Right ventricle myocardium superior (tissue), 1 donor: Measurements from ENCODE around the gene HNRNPU. TPM values are rescaled to one million over a fixed set of nuclear protein-coding genes. Genes with fewer than 3 reads are reported as not detected.

Experiments
- ATAC-seq: fragments of 200-7000 bp; cut with Tn5 transposase; one replicate; pipeline ENCODE4 v1.9.1; 2020; ENCODE audit warnings: mild to moderate bottlenecking; ENCODE audit not compliant: poor library complexity
- DNase-seq: peaks from one replicate; pipeline ENCODE4 v3.0.0-alpha.2; 2020
- intact Hi-C: fragments of 100-400 bp; cut with DNase I; formaldehyde crosslinking; loops from one replicate; pipeline ENCODE4 v1.11.2; 2022
- total RNA-seq: library from RNA; stranded (reverse); fragmentation: NEBNext Ultra II Directional; extraction: Animal tissue kit (Norgen Biotek cat#: 25700); gene quantifications from one replicate; pipeline ENCODE4 v1.2.1, GENCODE V29; 2021
- donor health status: DM: no; HTN: yes; CAD: no; lungs with severe emphysema.

HNRNPU gene
- total RNA-seq, 1 donor from 2014 or later: 164 TPM

- peak; percentile 60 for DNase-seq
- intact Hi-C loops: loop anchor here (2.0 kb wide), 2 partner anchors 30 to 106 kb away; partner anchors contain the start of gene COX20
- ATAC-seq: no peak
Observed at GRCh38 chr1:244865028-244865371, 657 bp upstream of the HNRNPU start.

- peak; percentile 53 for ATAC-seq
- peak; percentile 59 for DNase-seq
- intact Hi-C loops: loop anchor here (2.0 kb wide), 2 partner anchors 29 to 107 kb away; partner anchors contain the start of gene COX20
Observed at GRCh38 chr1:244863491-244864252, 671 bp downstream of the HNRNPU start.

GRCh38 chr1:244862699-244863490 is 1.4 kb downstream of the HNRNPU start:
- intact Hi-C loops: no loop called here
- ATAC-seq: peak; percentile 81
- peak; percentile 98 for DNase-seq

- DNase-seq: no peak
- ATAC-seq: no peak
- intact Hi-C loops: no loop called here
Observed at GRCh38 chr1:244862354-244862698, 2.0 kb downstream of the HNRNPU start.

GRCh38 chr1:244861683-244862082 is 2.7 kb downstream of the HNRNPU start:
- ATAC-seq: no peak

GRCh38 chr1:244860914-244861610 is 3.3 kb downstream of the HNRNPU start:
- DNase-seq: no peak
- intact Hi-C loops: no loop called here
- no peak for ATAC-seq

More at GRCh38 chr1:244861683-244862082, 2.7 kb downstream of the HNRNPU start:
- DNase-seq: no peak
- intact Hi-C loops: no loop called here

- DNase-seq (no peak), ATAC-seq (no peak)
- intact Hi-C loops: no loop called here
Observed at GRCh38 chr1:244860078-244860477, 4.3 kb downstream of the HNRNPU start.

- no peak for DNase-seq
- intact Hi-C loops: no loop called here
Observed at GRCh38 chr1:244858357-244858756, 6.0 kb downstream of the HNRNPU start.

GRCh38 chr1:244857761-244858160 is 6.6 kb downstream of the HNRNPU start:
- DNase-seq (no peak), ATAC-seq (no peak)
- intact Hi-C loops: no loop called here

More at GRCh38 chr1:244858357-244858756, 6.0 kb downstream of the HNRNPU start:
- no peak for ATAC-seq

GRCh38 chr1:244854865-244855578 is 9.3 kb downstream of the HNRNPU start:
- intact Hi-C loops: no loop called here
- ATAC-seq: no peak

GRCh38 chr1:244854166-244854565 is 10.2 kb downstream of the HNRNPU start:
- ATAC-seq (no peak), DNase-seq (no peak)
- intact Hi-C loops: no loop called here

More at GRCh38 chr1:244854865-244855578, 9.3 kb downstream of the HNRNPU start:
- DNase-seq: no peak

- intact Hi-C loops: no loop called here
- no peak for DNase-seq
Observed at GRCh38 chr1:244852694-244853093, 11.6 kb downstream of the HNRNPU start.

GRCh38 chr1:244851546-244852231 is 12.7 kb downstream of the HNRNPU start:
- ATAC-seq (no peak), DNase-seq (no peak)
- intact Hi-C loops: no loop called here

More at GRCh38 chr1:244852694-244853093, 11.6 kb downstream of the HNRNPU start:
- ATAC-seq: no peak

GRCh38 chr1:244850896-244851295 is 13.4 kb downstream of the HNRNPU start:
- intact Hi-C loops: no loop called here
- ATAC-seq (no peak), DNase-seq (no peak)

- ATAC-seq: no peak
- no peak for DNase-seq
- intact Hi-C loops: no loop called here
Observed at GRCh38 chr1:244850099-244850852, 14.1 kb downstream of the HNRNPU start.

GRCh38 chr1:244849189-244849866 is 15.0 kb downstream of the HNRNPU start:
- DNase-seq (no peak), ATAC-seq (no peak)
- intact Hi-C loops: no loop called here

- DNase-seq (no peak), ATAC-seq (no peak)
- intact Hi-C loops: no loop called here
Observed at GRCh38 chr1:244846653-244847052, 17.7 kb downstream of the HNRNPU start.
